IMR-90 (cell line): Measurements from ENCODE around the gene CLEC4M.

Experiments
- CEBPB ChIP-seq: IDR thresholded peaks from 2 replicates; pipeline ENCODE4 v1.6.1; 2012; ENCODE audit warnings: low read depth, low read length, improper control_type of control experiment
- CHD1 ChIP-seq: IDR thresholded peaks from 2 replicates; pipeline ENCODE4 v1.6.1; 2012; ENCODE audit warnings: low read depth, low read length, improper control_type of control experiment
- CTCF ChIP-seq: conservative IDR thresholded peaks from 2 replicates; pipeline ENCODE4 v1.5.1; 2012; ENCODE audit warnings: mild to moderate bottlenecking, low read depth, low read length, improper control_type of control experiment
- MAFK ChIP-seq: IDR thresholded peaks from 2 replicates; pipeline ENCODE4 v1.6.1; 2012; ENCODE audit warnings: low read depth, low read length, improper control_type of control experiment
- SMC3 ChIP-seq: fragments of 150-350 bp; IDR thresholded peaks from 2 replicates; pipeline ENCODE4 v1.6.1; 2016; ENCODE audit warnings: low read depth, mild to moderate bottlenecking, antibody characterized with exemption, low read length, moderate library complexity

GRCh38 chr19:7716762-7717161 is 46.3 kb upstream of the CLEC4M start:
- TF ChIP-seq CTCF (no peak), CEBPB (no peak), CHD1 (no peak), SMC3 (no peak), MAFK (no peak)
